Spleen (tissue), 11 donors: Measurements from ENCODE around the gene RALGDS. TPM values are rescaled to one million over a fixed set of nuclear protein-coding genes. Genes with fewer than 3 reads are reported as not detected.
A peak's percentile ranks its signal among the peaks of the same experiment; 100 is the strongest.
"Not testable (repeated sequence)": the region's sequence is repeated elsewhere in the genome, so short reads cannot be mapped to it uniquely, and the experiment has no call there.

ENCODE experiments used
- DNase-seq: peaks from one replicate; pipeline ENCODE4 v3.0.0-alpha.2; 2020
- H3K27ac ChIP-seq, 8 donors: fragments of 200-600 bp; sonication (generic) in 7 of 8; 1 replicate in 4 of 8; 2 replicates in 4 of 8; pipeline versions ENCODE4 v1.5.0 to v1.8.0; 2016 to 2021; ENCODE audit warnings: inconsistent platforms in 4 of 8, mild to moderate bottlenecking in 4 of 8, moderate library complexity in 1 of 8
- H3K27me3 ChIP-seq, 7 donors: fragments of 200-600 bp; sonication (generic) in 6 of 7; replicated peaks in 1 of 7; 1 replicate in 4 of 7; 2 replicates in 3 of 7; pipeline versions ENCODE4 v1.5.0 to v1.8.0; 2016 to 2021; ENCODE audit warnings: inconsistent platforms in 3 of 7, mild to moderate bottlenecking in 1 of 7
- H3K36me3 ChIP-seq, 6 donors: fragments of 200-600 bp; sonication (generic) in 5 of 6; 1 replicate in 4 of 6; 2 replicates in 2 of 6; pipeline versions ENCODE4 v1.5.0 to v1.8.0; 2016 to 2021; ENCODE audit warnings: inconsistent platforms in 2 of 6
- H3K4me1 ChIP-seq, 6 donors: fragments of 200-600 bp; sonication (generic) in 5 of 6; 1 replicate in 3 of 6; 2 replicates in 3 of 6; pipeline versions ENCODE4 v1.5.0 to v1.8.0; 2016 to 2021; ENCODE audit warnings: inconsistent platforms in 3 of 6
- H3K4me3 ChIP-seq, 8 donors: fragments of 200-600 bp; sonication (generic) in 7 of 8; 1 replicate in 4 of 8; 2 replicates in 4 of 8; pipeline versions ENCODE4 v1.5.0 to v1.8.0; 2016 to 2021; ENCODE audit warnings: inconsistent platforms in 4 of 8, mild to moderate bottlenecking in 4 of 8, moderate library complexity in 2 of 8
- H3K9me3 ChIP-seq, 8 donors: fragments of 200-600 bp; sonication (generic) in 7 of 8; 1 replicate in 4 of 8; 2 replicates in 4 of 8; pipeline versions ENCODE4 v1.5.0 to v1.8.0; 2016 to 2021; ENCODE audit warnings: inconsistent platforms in 4 of 8
- POLR2A ChIP-seq, 3 donors: fragments of 450-650 bp; IDR thresholded peaks; one replicate each; pipeline ENCODE4 v1.5.1; 2017; ENCODE audit warnings: antibody characterized with exemption in 3 of 3, mild to moderate bottlenecking in 1 of 3
- POLR2AphosphoS5 ChIP-seq, 3 donors: sonication (generic); formaldehyde crosslinking; IDR thresholded peaks; one replicate each; pipeline ENCODE4 v1.5.1; 2017; ENCODE audit warnings: antibody characterized with exemption in 3 of 3
- WGBS, 5 donors: extraction: QIAGEN DNeasy Blood & Tissue Kit in 3 of 5; methylation state at CpG; one replicate each; pipeline versions ENCODE4 v1.1.5 to v1.1.7; 2013 to 2018; 5-methylcytosine and 5-hydroxymethylcytosine counted together
- intact Hi-C: fragments of 100-400 bp; cut with DNase I; formaldehyde crosslinking; loops from one replicate; pipeline ENCODE4 v1.15.0; 2023; ENCODE audit warnings: low total_unique reads
- polyA plus RNA-seq, 3 donors: library from polyadenylated mRNA; stranded (reverse); fragments of 200-250 nt; gene quantifications; one replicate each; pipeline ENCODE4 v1.2.1, GENCODE V29; 2013
- total RNA-seq, 7 donors: library from RNA; depleted of rRNA in 3 of 7; stranded (reverse); fragments of >200 nt in 3 of 7; fragmentation: NEBNext Ultra II Directional in 4 of 7; extraction: Animal tissue kit (Norgen Biotek cat#: 25700) in 4 of 7; gene quantifications; one replicate each; pipeline versions ENCODE4 v1.1.0 to v1.2.1, GENCODE V29; 2016 to 2021
- TF ChIP-seq, protein P1 (sequence below), 11 experiments: fragments of 200-600 bp in 7 of 11; fragments of 450-650 bp in 4 of 11; sonication (generic) in 4 of 11; IDR thresholded peaks in 8 of 11; conservative IDR thresholded peaks in 3 of 11; 1 replicate in 7 of 11; 2 replicates in 4 of 11; pipeline versions ENCODE4 v1.4.0 to v1.8.0; 2016 to 2021; ENCODE audit warnings: antibody characterized with exemption in 11 of 11, inconsistent platforms in 4 of 11, mild to moderate bottlenecking in 1 of 11
- donor health status: healthy with polysubstance abuse.
- donor health status: DM: no; HTN: no; CAD: no; lungs with moderate emphysema.
- donor health status: DM: no; HTN: no; CAD: no.
- donor health status: Bipolar disorder and iron deficiency.
- donor health status: healthy.
- donor health status: DM: no; HTN: no; CAD: no.
- donor health status: DM: yes; HTN: yes; CAD: no.

RALGDS gene
- total and polyA plus RNA-seq, 10 donors, result 21.3 to 74.3 (median 55.8) TPM

DNA sequence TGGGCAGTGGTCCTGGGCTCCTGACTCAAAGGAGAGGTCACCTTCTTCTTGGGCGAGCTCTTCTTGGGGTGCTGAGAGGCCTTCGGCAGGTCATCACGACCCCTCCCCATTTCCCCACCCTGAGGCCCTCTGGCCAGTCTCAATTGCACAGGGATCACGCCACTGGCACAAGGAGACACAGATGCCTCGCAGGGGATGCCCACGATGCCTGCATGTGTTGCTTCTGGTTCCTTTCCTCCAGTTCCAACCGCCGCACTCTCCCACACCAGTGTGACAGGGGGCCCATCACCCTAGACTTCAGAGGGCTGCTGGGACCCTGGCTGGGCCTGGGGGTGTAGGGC is 57.9 kb downstream of the RALGDS start:
- Histone ChIP-seq H3K27me3 (no peaks in the 10 kb centered on the region), H3K4me1 (peaks cover 0 to 25% (median 16%) of the 10 kb centered on the region in 6 donors), H3K36me3 (peaks cover 0 to 16% (median 2%) of the 10 kb centered on the region in 6 donors), H3K4me3 (no peak overlapping the region), H3K9me3 (no peaks in the 10 kb centered on the region), H3K27ac (no peak overlapping the region)
- TF ChIP-seq POLR2AphosphoS5 (IDR thresholded peaks at IDR 0.05) (no peak), POLR2A (IDR thresholded peaks at IDR 0.05) (no peak)
- TF ChIP-seq, protein P1, sequence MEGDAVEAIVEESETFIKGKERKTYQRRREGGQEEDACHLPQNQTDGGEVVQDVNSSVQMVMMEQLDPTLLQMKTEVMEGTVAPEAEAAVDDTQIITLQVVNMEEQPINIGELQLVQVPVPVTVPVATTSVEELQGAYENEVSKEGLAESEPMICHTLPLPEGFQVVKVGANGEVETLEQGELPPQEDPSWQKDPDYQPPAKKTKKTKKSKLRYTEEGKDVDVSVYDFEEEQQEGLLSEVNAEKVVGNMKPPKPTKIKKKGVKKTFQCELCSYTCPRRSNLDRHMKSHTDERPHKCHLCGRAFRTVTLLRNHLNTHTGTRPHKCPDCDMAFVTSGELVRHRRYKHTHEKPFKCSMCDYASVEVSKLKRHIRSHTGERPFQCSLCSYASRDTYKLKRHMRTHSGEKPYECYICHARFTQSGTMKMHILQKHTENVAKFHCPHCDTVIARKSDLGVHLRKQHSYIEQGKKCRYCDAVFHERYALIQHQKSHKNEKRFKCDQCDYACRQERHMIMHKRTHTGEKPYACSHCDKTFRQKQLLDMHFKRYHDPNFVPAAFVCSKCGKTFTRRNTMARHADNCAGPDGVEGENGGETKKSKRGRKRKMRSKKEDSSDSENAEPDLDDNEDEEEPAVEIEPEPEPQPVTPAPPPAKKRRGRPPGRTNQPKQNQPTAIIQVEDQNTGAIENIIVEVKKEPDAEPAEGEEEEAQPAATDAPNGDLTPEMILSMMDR (IDR thresholded peaks at IDR 0.05 in 8 of 11, conservative IDR thresholded peaks at IDR 0.05 in 3 of 11), result no peak
- peak; percentile 48 for DNase-seq
- WGBS, 5 donors, result 58 to 74% (median 68%) methylated on average over 4 to 8 of the region's 8 CpGs
- intact Hi-C loops, result no loop called here

- H3K27ac ChIP-seq, H3K27me3 ChIP-seq, intact Hi-C loops, H3K9me3 ChIP-seq, DNase-seq, H3K4me3 ChIP-seq: not testable (repeated sequence)
- Histone ChIP-seq H3K36me3 (peaks cover 0 to 21% (median 8%) of the 10 kb centered on the region in 6 donors), H3K4me1 (peaks cover 0 to 30% (median 16%) of the 10 kb centered on the region in 6 donors)
- 22 to 51% (median 26%) methylated on average over 3 to 6 of the region's 8 CpGs for WGBS, 5 donors
Measured at GRCh38 chr9:133062569-133062968, 58.5 kb downstream of the RALGDS start.

- H3K9me3 ChIP-seq, intact Hi-C loops, H3K27ac ChIP-seq, H3K4me3 ChIP-seq, H3K27me3 ChIP-seq, DNase-seq: not testable (repeated sequence)
- 17 to 79% (median 63%) methylated on average over 1 to 3 of the region's 9 CpGs for WGBS, 5 donors
- H3K36me3 ChIP-seq, result peaks cover 0 to 29% (median 16%) of the 10 kb centered on the region in 6 donors
- H3K4me1 ChIP-seq, result peaks cover 0 to 38% (median 16%) of the 10 kb centered on the region in 6 donors
Measured at GRCh38 chr9:133061764-133062145, 59.3 kb downstream of the RALGDS start, which contains the start of gene CEL. TSS of gene CEL (plus strand) at chr9:133061981. CDS start at chr9:133062003, 22 bp downstream.

DNA sequence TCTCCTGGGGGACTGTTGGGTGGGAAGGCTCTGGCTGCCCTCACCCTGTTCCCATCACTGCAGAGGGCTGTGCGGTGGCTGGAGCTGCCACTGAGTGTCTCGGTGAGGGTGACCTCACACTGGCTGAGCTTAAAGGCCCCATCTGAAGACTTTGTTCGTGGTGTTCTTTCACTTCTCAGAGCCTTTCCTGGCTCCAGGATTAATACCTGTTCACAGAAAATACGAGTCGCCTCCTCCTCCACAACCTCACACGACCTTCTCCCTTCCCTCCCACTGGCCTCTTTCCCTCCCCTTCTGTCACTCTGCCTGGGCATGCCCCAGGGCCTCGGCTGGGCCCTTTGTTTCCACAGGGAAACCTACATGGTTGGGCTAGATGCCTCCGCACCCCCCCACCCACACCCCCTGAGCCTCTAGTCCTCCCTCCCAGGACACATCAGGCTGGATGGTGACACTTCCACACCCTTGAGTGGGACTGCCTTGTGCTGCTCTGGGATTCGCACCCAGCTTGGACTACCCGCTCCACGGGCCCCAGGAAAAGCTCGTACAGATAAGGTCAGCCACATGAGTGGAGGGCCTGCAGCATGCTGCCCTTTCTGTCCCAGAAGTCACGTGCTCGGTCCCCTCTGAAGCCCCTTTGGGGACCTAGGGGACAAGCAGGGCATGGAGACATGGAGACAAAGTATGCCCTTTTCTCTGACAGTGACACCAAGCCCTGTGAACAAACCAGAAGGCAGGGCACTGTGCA is 59.8 kb downstream of the RALGDS start:
- H3K27me3 ChIP-seq, H3K27ac ChIP-seq, intact Hi-C loops, H3K4me3 ChIP-seq, DNase-seq, H3K9me3 ChIP-seq: not testable (repeated sequence)
- WGBS, 5 donors, result 51 to 61% (median 58%) methylated on average over 12 to 14 of the region's 14 CpGs
- H3K36me3 ChIP-seq, result peaks cover 0 to 35% (median 22%) of the 10 kb centered on the region in 6 donors
- peaks cover 0 to 44% (median 16%) of the 10 kb centered on the region in 6 donors for H3K4me1 ChIP-seq

DNA sequence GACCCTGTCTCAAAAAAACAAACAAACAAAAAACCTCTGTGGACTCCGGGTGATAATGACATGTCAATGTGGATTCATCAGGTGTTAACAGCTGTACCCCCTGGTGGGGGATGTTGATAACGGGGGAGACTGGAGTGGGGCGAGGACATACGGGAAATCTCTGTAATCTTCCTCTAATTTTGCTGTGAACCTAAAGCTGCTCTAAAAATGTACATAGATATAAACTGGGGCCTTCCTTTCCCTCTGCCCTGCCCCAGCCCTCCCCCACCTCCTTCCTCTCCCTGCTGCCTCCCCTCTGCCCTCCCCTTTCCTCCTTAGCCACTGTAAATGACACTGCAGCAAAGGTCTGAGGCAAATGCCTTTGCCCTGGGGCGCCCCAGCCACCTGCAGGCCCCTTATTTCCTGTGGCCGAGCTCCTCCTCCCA is 60.6 kb downstream of the RALGDS start:
- Histone ChIP-seq H3K4me3 (no peak overlapping the region), H3K9me3 (no peaks in the 10 kb centered on the region), H3K36me3 (peaks cover 0 to 43% (median 29%) of the 10 kb centered on the region in 6 donors), H3K27me3 (no peaks in the 10 kb centered on the region), H3K27ac (no peak overlapping the region), H3K4me1 (peaks cover 0 to 44% (median 16%) of the 10 kb centered on the region in 6 donors)
- DNase-seq, result no peak
- intact Hi-C loops, result no loop called here
- TF ChIP-seq, protein P1 (IDR thresholded peaks at IDR 0.05 in 8 of 11, conservative IDR thresholded peaks at IDR 0.05 in 3 of 11), result no peak
- TF ChIP-seq POLR2A (IDR thresholded peaks at IDR 0.05) (no peak), POLR2AphosphoS5 (IDR thresholded peaks at IDR 0.05) (no peak)
- WGBS, 5 donors, result 10 to 33% (median 22%) methylated on average over 5 to 6 of the region's 6 CpGs
